Smooth muscle cell (in vitro differentiated cells): ENCODE measurements around the gene AGXT2. TPM values are rescaled to one million over a fixed set of nuclear protein-coding genes. Genes with fewer than 3 reads are reported as not detected.

Experiments used
- DNase-seq: peaks from one replicate; lab custom pipeline; 2025; ENCODE audit not compliant: unreplicated experiment; lab: John Stamatoyannopoulos, UW
- H2AFZ ChIP-seq: fragments of 200-600 bp; sonication (generic); 2 replicates; pipeline ENCODE4 v1.6.0; 2016; ENCODE audit warnings: antibody characterized with exemption, low read depth, mild to moderate bottlenecking
- H3F3A ChIP-seq: fragments of 200-600 bp; sonication (generic); 2 replicates; pipeline ENCODE4 v1.6.0; 2017; ENCODE audit warnings: antibody characterized with exemption, low read depth
- H3K27ac ChIP-seq: fragments of 200-600 bp; sonication (generic); 2 replicates; pipeline ENCODE4 v1.5.1; 2016; ENCODE audit warnings: low read depth, mild to moderate bottlenecking
- H3K27me3 ChIP-seq: fragments of 200-600 bp; sonication (generic); 2 replicates; pipeline ENCODE4 v1.6.1; 2016; ENCODE audit warnings: low read depth, mild to moderate bottlenecking
- H3K36me3 ChIP-seq: fragments of 200-600 bp; sonication (generic); 2 replicates; pipeline ENCODE4 v1.5.1; 2016; ENCODE audit warnings: low read depth
- H3K4me1 ChIP-seq: fragments of 200-600 bp; sonication (generic); 2 replicates; pipeline ENCODE4 v1.5.1; 2016; ENCODE audit warnings: low read depth
- H3K4me2 ChIP-seq: fragments of 200-600 bp; sonication (generic); 2 replicates; pipeline ENCODE4 v1.6.0; 2016; ENCODE audit warnings: mild to moderate bottlenecking
- H3K4me3 ChIP-seq: fragments of 200-600 bp; sonication (generic); 2 replicates; pipeline ENCODE4 v1.5.1; 2016; ENCODE audit warnings: mild to moderate bottlenecking
- H3K79me2 ChIP-seq: fragments of 200-600 bp; sonication (generic); 2 replicates; pipeline ENCODE4 v1.6.0; 2016; ENCODE audit warnings: low read depth, mild to moderate bottlenecking
- H3K9ac ChIP-seq: fragments of 200-600 bp; sonication (generic); 2 replicates; pipeline ENCODE4 v1.6.0; 2016; ENCODE audit warnings: low read depth
- H3K9me3 ChIP-seq: fragments of 200-600 bp; sonication (generic); replicated peaks from 2 replicates; pipeline ENCODE4 v1.5.1; 2016; ENCODE audit warnings: low read depth
- H4K20me1 ChIP-seq: fragments of 200-600 bp; sonication (generic); 2 replicates; pipeline ENCODE4 v1.6.0; 2016; ENCODE audit warnings: low read depth
- WGBS: methylation state at CpG from one replicate; pipeline ENCODE4 v1.1.7; 2016; ENCODE audit warnings: low lambda C conversion rate; 5-methylcytosine and 5-hydroxymethylcytosine counted together
- polyA plus RNA-seq: library from polyadenylated mRNA; unstranded; fragments of >200 nt; fragmentation: Nextera tagmentation; extraction: Ambion mirVana; gene quantifications from 2 replicates; pipeline ENCODE4 v1.2.1, GENCODE V29; 2016
- total RNA-seq: library from RNA; depleted of rRNA; stranded (reverse); fragments of >200 nt; gene quantifications from 2 replicates; pipeline ENCODE4 v1.2.3, GENCODE V29; 2014
- TF ChIP-seq, protein P1 (sequence below): fragments of 200-600 bp; sonication (generic); IDR thresholded peaks from 2 replicates; pipeline ENCODE4 v1.5.1; 2017; ENCODE audit warnings: borderline replicate concordance, mild to moderate bottlenecking, antibody characterized with exemption; ENCODE audit not compliant: insufficient read depth, poor library complexity, severe bottlenecking

AGXT2 gene
- total and polyA plus RNA-seq, 2 experiments from 2014 or later: not detected

DNA sequence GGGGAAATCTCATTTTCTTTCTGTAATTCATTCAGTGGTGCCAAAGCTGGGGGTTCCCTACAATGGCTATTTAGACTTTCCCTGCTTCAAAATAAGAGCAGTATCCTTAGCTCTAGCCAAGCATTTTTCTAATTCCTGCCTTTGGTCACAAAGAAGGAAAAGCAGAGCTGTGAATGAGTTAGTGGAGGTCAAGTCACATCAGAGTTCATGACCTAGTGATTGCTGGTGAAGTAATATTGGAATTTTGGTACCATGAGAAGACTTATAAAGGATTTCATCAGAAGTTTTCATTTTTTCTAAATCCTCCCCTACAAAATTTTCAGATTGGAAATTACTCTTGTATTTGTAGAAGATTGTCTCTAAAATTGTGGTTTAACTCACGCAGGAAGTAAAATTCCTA is 90.4 kb downstream of the AGXT2 start:
- Histone ChIP-seq H3F3A (no peaks in the 10 kb centered on the region), H4K20me1 (no peaks in the 10 kb centered on the region), H3K9me3 (no peaks in the 10 kb centered on the region), H3K4me3 (no peak overlapping the region), H3K4me2 (no peak overlapping the region), H3K4me1 (no peaks in the 10 kb centered on the region), H3K79me2 (no peaks in the 10 kb centered on the region), H3K27me3 (no peaks in the 10 kb centered on the region), H3K36me3 (no peaks in the 10 kb centered on the region), H3K9ac (no peak overlapping the region), H2AFZ (no peak overlapping the region), H3K27ac (no peak overlapping the region)
- 96% methylated on average over 1 of the region's 1 CpG for WGBS
- DNase-seq: no peak
- TF ChIP-seq, protein P1, sequence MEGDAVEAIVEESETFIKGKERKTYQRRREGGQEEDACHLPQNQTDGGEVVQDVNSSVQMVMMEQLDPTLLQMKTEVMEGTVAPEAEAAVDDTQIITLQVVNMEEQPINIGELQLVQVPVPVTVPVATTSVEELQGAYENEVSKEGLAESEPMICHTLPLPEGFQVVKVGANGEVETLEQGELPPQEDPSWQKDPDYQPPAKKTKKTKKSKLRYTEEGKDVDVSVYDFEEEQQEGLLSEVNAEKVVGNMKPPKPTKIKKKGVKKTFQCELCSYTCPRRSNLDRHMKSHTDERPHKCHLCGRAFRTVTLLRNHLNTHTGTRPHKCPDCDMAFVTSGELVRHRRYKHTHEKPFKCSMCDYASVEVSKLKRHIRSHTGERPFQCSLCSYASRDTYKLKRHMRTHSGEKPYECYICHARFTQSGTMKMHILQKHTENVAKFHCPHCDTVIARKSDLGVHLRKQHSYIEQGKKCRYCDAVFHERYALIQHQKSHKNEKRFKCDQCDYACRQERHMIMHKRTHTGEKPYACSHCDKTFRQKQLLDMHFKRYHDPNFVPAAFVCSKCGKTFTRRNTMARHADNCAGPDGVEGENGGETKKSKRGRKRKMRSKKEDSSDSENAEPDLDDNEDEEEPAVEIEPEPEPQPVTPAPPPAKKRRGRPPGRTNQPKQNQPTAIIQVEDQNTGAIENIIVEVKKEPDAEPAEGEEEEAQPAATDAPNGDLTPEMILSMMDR: no peak

Other genes with a start within 250 kb of the AGXT2 start
- gene TTC23L, start 208.8 kb downstream of the AGXT2 start, total RNA-seq: 0.04 and 1.3 TPM in 2 replicates
- gene TTC23L, start 208.8 kb downstream of the AGXT2 start, polyA plus RNA-seq: 0.08 and 1.1 TPM in 2 replicates
- 14.5 and 33.2 TPM in 2 replicates for gene RAD1, start 132.4 kb downstream of the AGXT2 start, total RNA-seq
- 24.1 and 26.4 TPM in 2 replicates for gene RAD1, start 132.4 kb downstream of the AGXT2 start, polyA plus RNA-seq
- gene BRIX1, start 132.2 kb downstream of the AGXT2 start, total RNA-seq: 38.1 and 39.6 TPM in 2 replicates
- gene BRIX1, start 132.2 kb downstream of the AGXT2 start, polyA plus RNA-seq: 25.8 and 34.8 TPM in 2 replicates
- gene DNAJC21, start 118.4 kb downstream of the AGXT2 start, total RNA-seq: 24.1 and 27.9 TPM in 2 replicates
- 21.8 and 29.1 TPM in 2 replicates for gene DNAJC21, start 118.4 kb downstream of the AGXT2 start, polyA plus RNA-seq
- gene PRLR, start 182.5 kb upstream of the AGXT2 start, total RNA-seq: 19.0 and 47.4 TPM in 2 replicates
- 2.3 and 8.6 TPM in 2 replicates for gene PRLR, start 182.5 kb upstream of the AGXT2 start, polyA plus RNA-seq